Keratinocyte (primary cell): ENCODE measurements around the gene COPS8.

Experiments
- CTCF ChIP-seq, 3 experiments: IDR thresholded peaks in 1 of 3; conservative IDR thresholded peaks in 1 of 3; optimal IDR thresholded peaks in 1 of 3; 2 replicates in 2 of 3; 3 replicates in 1 of 3; pipeline versions ENCODE3 to v1.5.1; 2011; ENCODE audit warnings: low read length in 3 of 3, mild to moderate bottlenecking in 3 of 3, moderate library complexity in 2 of 3, control low read depth in 1 of 3, inconsistent platforms in 1 of 3; ENCODE audit not compliant: insufficient read depth in 2 of 3; ENCODE audit errors: extremely low read depth in 1 of 3
- EZH2 ChIP-seq: IDR thresholded peaks from one replicate; pipeline ENCODE4 v1.6.1; 2012; ENCODE audit warnings: inconsistent platforms, mild to moderate bottlenecking, low read length, moderate library complexity

- no peak for TF ChIP-seq CTCF (optimal IDR thresholded peaks at IDR 0.05 in 1 of 3, IDR thresholded peaks at IDR 0.05 in 1 of 3, conservative IDR thresholded peaks at IDR 0.05 in 1 of 3; ENCODE audit: extremely low read depth in 1 of 3, insufficient read depth in 2 of 3, low read length in 3 of 3)
- TF ChIP-seq EZH2: no peak
Observed at GRCh38 chr2:237140689-237141285, 55.1 kb downstream of the COPS8 start.
